ENCODE data around the gene ADCY5.

ADCY5 gene

DNA sequence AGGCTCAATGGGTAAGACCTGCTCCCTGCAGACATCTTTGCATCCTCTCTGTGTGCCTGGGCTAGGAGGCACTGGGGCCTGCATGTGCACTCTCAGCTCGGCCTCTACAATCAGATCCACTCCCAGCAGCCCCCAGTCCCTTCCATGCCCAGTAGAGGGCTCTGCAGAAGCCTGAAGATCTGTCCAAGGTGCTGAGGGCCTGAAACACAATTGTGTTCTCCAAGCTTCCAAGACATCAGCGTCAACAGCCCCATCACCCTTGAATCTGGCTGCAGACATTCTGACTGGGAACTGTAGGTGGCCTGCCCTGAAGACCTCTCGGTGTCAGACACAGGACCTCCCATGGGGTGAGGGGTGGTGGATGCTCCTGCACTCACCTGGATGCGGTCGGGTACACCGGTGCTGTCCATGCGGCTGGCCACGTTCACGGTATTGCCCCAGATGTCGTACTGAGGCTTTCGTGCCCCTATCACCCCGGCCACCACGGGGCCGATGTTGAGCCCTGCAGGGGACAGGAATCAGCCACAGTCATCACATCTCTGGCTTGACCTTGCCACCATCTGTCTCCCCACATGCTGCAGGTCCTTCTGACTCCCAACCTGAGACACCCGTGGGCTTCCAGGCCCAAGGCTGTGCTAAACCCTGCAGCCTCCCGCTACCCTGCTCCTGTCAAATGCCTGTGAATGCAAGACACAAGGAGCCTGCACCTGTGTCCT, 162.4 kb downstream of the ADCY5 start:
- no peak for DNase-seq (ENCODE audit: low read depth in 2 of 2)

GRCh38 chr3:123285931-123286307, 163.0 kb downstream of the ADCY5 start:
- DNase-seq (ENCODE audit: low read depth in 2 of 2) = no peak

DNA sequence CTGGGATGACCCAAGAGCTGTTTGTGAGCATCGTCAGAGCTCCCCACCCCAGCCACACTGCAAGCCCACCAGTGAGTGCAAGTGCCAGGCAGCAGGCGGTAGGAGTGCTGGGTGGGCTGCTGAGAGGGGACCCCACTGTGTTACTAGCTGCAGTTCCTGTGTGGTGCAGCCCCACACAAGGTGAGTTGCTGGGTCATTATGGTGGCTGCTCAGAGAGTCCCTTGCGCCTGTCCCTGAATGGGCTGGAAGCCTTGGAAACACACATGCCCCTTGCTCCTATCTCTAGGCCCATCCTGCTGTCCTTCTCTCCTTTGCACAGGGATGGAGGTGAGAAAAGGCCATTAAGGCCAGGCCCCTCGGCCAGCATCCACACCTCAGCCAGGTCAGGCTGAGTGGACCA, 163.4 kb downstream of the ADCY5 start:
- no peak for DNase-seq (ENCODE audit: low read depth in 2 of 2)

DNA sequence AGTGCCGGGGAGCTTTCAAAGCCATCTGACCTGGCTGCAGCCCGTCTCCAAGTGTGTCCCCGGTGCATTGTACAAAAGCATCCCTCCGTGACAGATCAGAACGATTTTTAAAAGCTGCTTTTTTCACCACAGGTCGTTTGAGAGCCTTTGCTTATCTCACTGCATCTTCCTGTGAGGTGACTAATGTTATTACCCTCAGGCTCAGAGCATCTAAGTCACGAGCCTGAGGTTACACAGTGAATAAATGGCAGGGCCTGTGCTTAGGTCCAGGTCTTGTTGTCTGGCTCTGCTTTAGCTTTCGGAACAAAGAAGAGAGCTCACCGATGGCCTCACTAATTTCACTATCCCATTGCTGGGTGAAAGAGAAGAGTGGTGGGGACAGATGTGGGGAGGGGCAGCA, 163.8 kb downstream of the ADCY5 start:
- DNase-seq (ENCODE audit: low read depth in 2 of 2) = no peak

GRCh38 chr3:123284399-123285010, 164.4 kb downstream of the ADCY5 start:
- DNase-seq (ENCODE audit: low read depth in 2 of 2) = no peak

- DNase-seq (ENCODE audit: low read depth in 2 of 2) = no peak
These were observed 165.1 kb downstream of the ADCY5 start for GRCh38 chr3:123283657-123284398.

DNA sequence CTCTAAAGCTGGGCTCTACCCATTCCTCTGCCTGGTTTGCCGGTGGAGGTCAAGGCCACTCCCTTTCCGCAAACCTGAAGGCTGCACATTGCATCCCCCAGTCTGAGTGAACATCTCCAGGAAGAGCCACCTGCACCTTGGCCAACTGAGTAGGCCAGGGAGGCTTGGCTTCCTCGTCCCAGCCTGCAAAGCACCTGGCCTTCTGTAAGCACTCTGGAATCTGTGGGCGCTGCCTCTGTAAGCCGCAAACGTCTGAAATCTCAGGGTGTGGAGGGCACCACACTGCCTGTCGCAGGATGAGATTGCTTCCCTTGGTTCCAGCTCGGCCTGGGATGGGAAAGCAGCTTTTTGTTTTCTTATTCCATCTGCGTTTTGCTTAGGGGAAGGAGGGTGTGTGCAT, 165.8 kb downstream of the ADCY5 start:
- no peak for DNase-seq (ENCODE audit: low read depth in 2 of 2)

DNA sequence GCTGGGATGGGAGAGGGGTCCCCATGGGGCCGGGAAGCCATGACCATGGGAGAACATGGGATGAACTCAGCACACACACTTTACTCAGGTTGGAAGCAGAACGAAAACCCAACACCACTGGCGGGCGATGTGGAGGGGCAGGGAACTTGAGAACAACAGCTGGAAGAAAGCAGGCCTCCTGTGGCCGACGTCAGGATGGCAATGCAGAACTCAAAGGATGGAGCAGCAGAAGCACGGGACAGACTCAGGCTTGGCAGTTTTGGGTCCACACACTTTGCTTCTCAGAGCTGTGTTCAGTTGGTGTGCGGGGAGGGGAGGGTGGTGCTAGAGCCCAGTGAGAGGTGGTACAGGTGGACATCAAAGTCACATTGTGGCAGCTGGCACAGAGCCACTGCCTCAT, 166.4 kb downstream of the ADCY5 start:
- DNase-seq (ENCODE audit: low read depth in 2 of 2) = no peak

DNA sequence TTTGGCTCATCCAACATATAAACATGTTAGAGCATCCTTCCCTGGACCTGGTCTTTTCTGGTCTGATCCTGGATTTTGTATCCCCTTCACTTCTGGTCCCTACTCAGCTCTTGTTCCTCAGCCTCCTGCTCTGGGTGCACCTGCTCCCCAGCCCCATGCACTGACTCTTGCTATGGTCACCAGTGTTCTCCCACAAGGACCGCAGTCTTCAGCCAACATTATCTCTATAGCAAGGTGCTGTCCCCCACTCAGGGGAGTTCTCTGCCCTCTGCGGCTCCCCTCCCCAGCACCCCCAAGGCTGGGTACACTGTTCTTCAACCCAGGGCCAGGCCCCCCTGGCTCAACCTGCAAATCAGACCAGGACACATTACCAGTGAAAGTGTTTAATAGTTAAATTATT, 167.0 kb downstream of the ADCY5 start:
- no peak for DNase-seq (ENCODE audit: low read depth in 2 of 2)

GRCh38 chr3:123281406-123281805, 167.5 kb downstream of the ADCY5 start:
- DNase-seq (ENCODE audit: low read depth in 2 of 2) = no peak

DNA sequence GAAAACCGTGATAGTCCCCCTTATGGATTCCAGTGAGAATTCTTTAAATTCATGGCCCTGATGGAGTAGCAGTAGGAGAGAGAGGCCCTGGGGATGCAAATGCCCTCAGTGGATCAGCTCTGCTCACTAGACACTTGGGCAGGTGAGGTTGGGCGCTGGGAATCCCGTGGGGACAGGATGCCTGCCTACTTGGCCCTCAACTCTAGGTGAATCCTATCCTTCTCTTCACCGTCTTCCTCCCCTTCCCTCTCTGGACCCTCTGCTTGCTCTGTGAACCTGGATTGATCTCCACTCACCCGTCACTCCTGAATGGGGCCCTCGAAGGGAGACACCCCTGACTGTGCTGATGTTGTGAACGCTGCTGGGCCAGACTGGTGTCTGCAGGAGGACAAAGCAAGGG, 169.8 kb downstream of the ADCY5 start:
- no peak for DNase-seq (ENCODE audit: low read depth in 2 of 2)

DNA sequence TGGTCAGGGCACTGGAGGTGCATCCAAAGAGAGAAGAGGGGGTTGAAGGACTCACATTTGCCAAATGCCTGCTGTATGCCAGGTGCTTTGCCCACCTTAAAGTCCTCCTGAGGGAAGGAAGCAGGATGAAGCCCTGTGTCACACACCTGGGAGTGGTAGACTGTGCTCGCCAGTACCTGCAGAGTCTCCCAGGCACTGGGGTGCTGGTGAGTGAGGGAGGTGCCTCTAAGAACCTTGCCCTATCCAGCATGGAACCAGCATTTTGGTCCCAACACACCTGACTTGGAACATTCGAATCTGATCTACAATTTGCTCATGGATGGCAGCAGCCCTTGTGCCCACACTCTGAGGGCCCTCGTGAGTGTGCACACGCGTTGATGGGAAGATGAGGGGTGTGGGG, 170.4 kb downstream of the ADCY5 start:
- DNase-seq (ENCODE audit: low read depth in 2 of 2) = no peak

DNA sequence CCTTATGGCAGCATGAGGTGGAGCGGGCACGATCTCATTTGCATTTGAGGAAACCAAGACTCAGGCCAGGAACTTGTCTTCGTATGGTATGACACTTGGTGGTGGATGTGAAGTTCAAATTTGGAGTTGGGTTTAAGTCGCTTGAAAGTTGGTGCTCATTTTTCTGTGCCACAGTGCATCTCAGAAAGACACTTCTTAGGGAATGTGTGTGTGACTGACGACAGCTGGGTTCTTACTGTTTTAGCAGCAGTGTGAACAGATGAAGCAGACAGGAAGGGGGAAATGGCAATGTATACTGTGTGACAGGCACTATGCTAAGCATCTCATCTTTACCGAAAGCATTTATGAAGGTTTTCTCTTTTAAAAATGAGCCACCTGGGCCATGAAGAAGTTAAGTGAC, 171.8 kb downstream of the ADCY5 start:
- DNase-seq (ENCODE audit: low read depth in 2 of 2) = no peak

GRCh38 chr3:123276346-123277006, 172.4 kb downstream of the ADCY5 start:
- DNase-seq (ENCODE audit: low read depth in 2 of 2) = no peak

GRCh38 chr3:123275691-123276090, 173.2 kb downstream of the ADCY5 start:
- DNase-seq (ENCODE audit: low read depth in 2 of 2) = no peak

- no peak for DNase-seq (ENCODE audit: low read depth in 2 of 2)
These were observed 176.3 kb downstream of the ADCY5 start for GRCh38 chr3:123272547-123272946.

DNA sequence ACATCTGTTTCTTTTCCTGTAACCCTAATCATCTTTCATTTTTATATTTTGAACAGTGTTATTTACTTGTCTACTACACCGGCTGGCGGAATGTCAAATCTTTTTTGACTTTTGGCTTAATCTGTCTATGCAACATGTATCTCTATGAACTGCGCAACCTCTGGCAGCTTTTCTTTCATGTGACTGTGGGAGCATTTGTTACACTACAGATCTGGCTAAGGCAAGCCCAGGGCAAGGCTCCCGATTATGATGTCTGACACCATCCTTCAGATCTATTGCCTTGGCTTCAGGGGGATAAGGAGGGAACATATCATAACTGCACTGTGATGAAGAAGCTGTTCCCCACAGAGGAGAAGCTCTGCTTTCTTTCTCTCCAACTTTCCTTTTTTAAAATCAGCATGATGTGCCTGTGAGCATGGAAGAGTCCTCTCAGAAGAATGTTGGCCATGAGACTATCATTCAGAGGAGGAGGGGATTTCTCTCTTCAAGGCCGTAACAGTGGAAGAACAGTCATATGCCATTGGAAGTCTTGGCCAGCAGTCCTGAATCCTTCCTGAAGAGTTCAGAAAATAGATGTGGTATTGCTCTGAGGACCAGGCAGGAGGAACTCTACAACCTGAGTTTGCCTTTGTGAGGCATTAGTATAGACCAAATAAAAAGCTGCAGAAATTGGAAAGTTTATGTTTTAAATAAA, 177.3 kb downstream of the ADCY5 start:
- DNase-seq (ENCODE audit: low read depth in 2 of 2) = no peak

DNA sequence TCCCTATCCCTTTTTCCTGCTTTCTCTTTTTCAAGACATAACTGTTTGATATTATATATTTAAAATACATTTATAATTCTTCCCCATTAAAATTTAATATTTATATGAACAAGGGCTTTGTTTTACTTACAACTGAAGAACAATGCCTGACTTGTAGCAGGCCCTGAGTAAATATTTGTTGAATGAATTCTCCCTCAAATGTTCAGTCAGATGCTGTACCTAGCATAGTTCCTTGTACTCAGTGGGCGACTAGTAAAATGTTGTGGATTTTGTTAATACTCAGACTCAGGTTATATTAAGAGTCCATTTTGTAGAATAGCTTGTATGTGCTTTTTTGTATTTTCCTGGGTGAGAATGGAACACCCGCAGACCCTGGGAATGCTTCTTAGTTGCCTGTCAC, 178.1 kb downstream of the ADCY5 start:
- no peak for DNase-seq (ENCODE audit: low read depth in 2 of 2)

- no peak for DNase-seq (ENCODE audit: low read depth in 2 of 2)
These were observed 181.1 kb downstream of the ADCY5 start for GRCh38 chr3:123267821-123268220.

GRCh38 chr3:123263941-123264340, 184.9 kb downstream of the ADCY5 start:
- DNase-seq (ENCODE audit: low read depth in 2 of 2) = no peak

DNA sequence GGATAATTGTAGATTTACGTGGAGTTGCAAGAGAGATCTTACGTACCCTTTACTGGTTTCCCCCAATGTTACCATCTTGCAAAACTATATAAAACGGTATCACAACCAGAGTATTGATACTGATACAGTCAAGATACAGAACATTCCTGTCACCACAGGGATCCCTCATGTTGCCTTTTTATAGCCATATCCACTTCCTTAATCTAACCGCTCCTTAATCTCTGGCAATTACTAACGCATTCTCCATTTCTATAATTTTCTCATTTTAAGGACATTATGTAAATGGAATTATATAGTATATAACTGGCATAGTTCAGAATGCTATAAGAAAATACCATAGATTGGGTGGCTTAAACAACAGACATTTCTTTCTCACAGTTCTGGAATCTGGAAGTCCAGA, 186.0 kb downstream of the ADCY5 start:
- DNase-seq (ENCODE audit: low read depth in 2 of 2) = no peak

- DNase-seq (ENCODE audit: low read depth in 2 of 2) = no peak
These were observed 186.7 kb downstream of the ADCY5 start for GRCh38 chr3:123262226-123262625.
